Measurements from ENCODE around the gene PPP2R3B. TPM values are rescaled to one million over a fixed set of nuclear protein-coding genes. Genes with fewer than 3 reads are reported as not detected.

PPP2R3B gene
- total RNA-seq, 2 experiments from 2014 or later, result 12.1 to 14.0 TPM

DNA sequence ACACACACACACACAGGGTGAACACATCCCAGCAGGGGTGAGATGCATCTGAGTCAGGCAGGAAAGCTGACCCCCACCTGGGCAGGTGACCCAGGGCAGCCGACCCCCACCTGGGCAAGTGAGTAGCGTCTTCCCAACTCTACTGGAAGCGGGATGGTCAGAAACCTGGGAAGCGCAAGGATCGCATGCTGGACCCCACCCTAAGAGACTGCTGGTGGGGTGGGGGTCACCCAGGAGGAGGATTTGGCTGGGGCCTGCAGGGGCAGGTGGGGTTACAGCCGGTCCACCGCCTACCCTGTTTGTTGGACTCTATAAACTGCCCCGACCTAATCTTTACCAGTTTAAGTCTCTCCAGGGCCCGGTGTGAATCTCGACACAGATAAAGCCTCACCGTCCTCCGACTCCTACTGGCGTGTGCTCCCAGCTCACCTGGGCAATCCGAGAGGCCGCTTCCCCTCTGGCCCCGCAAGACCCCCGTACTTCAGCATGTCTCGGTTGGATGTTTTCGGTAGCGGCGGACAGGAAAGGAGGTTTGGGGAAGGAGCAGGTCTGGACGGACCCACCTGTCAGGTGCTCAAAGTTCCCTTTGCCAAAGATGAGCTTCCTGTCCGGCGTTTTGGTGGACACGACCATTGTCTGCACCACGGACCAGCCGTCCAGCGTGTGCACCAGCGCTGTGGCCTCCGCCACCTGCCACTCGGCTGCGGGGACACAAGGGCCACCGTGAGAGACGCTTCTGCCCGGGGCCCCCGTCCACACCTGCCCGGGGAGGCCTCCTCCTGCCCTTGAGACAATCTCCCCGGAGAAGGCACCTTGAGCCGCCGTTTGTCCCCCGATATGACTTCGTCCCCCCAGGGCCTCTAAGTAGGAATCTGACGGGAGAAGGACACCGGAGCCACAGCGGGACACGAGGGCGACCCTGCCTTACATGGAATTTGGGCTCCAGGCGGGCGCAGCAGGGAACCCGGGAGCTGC lies 70.1 kb downstream of the PPP2R3B start:
- peak in 1 of 14 experiments; percentile 59 for DNase-seq
- H3K27ac Mint-ChIP-seq, result no peak overlapping the region
- POLR2A ChIA-PET, result no interaction called here

DNA sequence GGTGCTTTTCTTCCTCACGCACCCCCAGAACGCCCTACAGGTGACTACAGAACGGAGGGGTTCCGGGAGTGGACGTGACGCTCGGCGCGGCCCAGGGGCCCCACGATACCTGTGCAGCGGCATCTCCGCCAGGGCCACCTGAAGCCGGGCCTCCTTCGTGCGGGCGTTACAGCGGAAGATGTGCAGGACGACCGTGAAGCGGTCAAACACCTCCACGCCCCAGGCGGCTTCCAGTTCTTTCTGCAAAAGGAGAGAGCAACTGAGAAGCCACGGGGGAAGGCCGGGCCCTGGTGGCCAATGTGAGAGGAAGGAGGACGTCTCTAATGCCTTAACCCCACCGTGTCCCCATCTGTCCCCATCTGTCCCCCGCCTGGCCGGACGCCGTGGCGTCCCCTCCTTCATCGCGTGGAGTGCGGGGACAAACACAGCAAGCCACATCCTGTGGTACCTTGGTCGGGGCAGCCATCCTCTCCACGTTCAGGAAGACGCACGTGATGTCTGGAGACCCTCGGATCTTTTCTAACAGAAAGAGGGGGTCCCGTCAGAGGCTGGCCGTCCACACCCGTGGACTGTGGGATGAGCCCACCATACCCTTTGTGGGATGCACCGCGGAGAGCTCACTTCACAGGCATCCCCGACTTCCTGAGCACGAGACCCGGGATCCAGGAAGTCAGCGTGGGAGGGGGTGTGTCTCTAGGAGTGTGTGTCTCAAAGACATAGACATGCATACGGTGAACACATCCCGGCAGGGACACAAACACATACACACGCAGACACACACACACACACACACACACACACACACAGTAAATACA lies 71.7 kb downstream of the PPP2R3B start:
- H3K36me3 ChIP-seq (ENCODE audit: insufficient read depth, low read length), result peaks cover 58% of the 10 kb centered on the region
- Mint-ChIP-seq H3K36me3 (ENCODE audit: low read depth) (peaks cover 41% of the 10 kb centered on the region), H3K4me1 (ENCODE audit: low read depth) (peaks cover 8% of the 10 kb centered on the region), H3K9me3 (no peaks in the 10 kb centered on the region), H3K27me3 (no peaks in the 10 kb centered on the region), H3K4me3 (no peak overlapping the region), H3K27ac (no peak overlapping the region)
- CTCF ChIA-PET, result no interaction called here
- intact Hi-C loops (cut with DNase I, micrococcal nuclease), result no loop called here
- no peak overlapping the region for H3K27ac ChIP-seq (ENCODE audit: low read depth in 1 of 2, low read length in 2 of 2)
- ATAC-seq (ENCODE audit: poor library complexity) (no peak), DNase-seq (no peak)
- TF ChIP-seq, protein P1, sequence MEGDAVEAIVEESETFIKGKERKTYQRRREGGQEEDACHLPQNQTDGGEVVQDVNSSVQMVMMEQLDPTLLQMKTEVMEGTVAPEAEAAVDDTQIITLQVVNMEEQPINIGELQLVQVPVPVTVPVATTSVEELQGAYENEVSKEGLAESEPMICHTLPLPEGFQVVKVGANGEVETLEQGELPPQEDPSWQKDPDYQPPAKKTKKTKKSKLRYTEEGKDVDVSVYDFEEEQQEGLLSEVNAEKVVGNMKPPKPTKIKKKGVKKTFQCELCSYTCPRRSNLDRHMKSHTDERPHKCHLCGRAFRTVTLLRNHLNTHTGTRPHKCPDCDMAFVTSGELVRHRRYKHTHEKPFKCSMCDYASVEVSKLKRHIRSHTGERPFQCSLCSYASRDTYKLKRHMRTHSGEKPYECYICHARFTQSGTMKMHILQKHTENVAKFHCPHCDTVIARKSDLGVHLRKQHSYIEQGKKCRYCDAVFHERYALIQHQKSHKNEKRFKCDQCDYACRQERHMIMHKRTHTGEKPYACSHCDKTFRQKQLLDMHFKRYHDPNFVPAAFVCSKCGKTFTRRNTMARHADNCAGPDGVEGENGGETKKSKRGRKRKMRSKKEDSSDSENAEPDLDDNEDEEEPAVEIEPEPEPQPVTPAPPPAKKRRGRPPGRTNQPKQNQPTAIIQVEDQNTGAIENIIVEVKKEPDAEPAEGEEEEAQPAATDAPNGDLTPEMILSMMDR (IDR thresholded peaks at IDR 0.05), result no peak
- peaks cover 0 to 16% of the 10 kb centered on the region in 2 experiments for H3K9me3 ChIP-seq (ENCODE audit: control insufficient read depth in 1 of 2, insufficient read depth in 1 of 2, low read length in 2 of 2)
- POLR2A ChIA-PET, result no interaction called here
- H3K4me3 ChIP-seq (ENCODE audit: low read length), result no peak overlapping the region
- peaks cover 24% of the 10 kb centered on the region for H3K4me1 ChIP-seq (ENCODE audit: insufficient read depth, low read length)
- H3K27me3 ChIP-seq (ENCODE audit: control insufficient read depth in 1 of 2, insufficient read depth in 2 of 2, low read length in 2 of 2), result no peaks in the 10 kb centered on the region

More for the DNA sequence above, 70.1 kb downstream of the PPP2R3B start:
- Mint-ChIP-seq H3K9me3 (no peaks in the 10 kb centered on the region), H3K36me3 (ENCODE audit: low read depth) (peaks cover 35% of the 10 kb centered on the region), H3K4me1 (ENCODE audit: low read depth) (peaks cover 18% of the 10 kb centered on the region), H3K4me3 (no peak overlapping the region), H3K27me3 (no peaks in the 10 kb centered on the region)
- Histone ChIP-seq H3K36me3 (ENCODE audit: insufficient read depth, low read length) (peaks cover 45% of the 10 kb centered on the region), H3K9me3 (ENCODE audit: control insufficient read depth in 1 of 2, insufficient read depth in 1 of 2, low read length in 2 of 2) (peaks cover 0 to 16% of the 10 kb centered on the region in 2 experiments), H3K4me3 (ENCODE audit: low read length) (no peak overlapping the region), H3K27me3 (ENCODE audit: control insufficient read depth in 1 of 2, insufficient read depth in 2 of 2, low read length in 2 of 2) (no peaks in the 10 kb centered on the region), H3K4me1 (ENCODE audit: insufficient read depth, low read length) (peaks cover 35% of the 10 kb centered on the region), H3K27ac (ENCODE audit: low read depth in 1 of 2, low read length in 2 of 2) (no peak overlapping the region)
- ATAC-seq (ENCODE audit: poor library complexity), result no peak
- TF ChIP-seq, protein P1 (IDR thresholded peaks at IDR 0.05), result no peak
- intact Hi-C loops (cut with DNase I, micrococcal nuclease), result loop anchor here in 1 of 2 experiments (2.0 kb wide), 1 partner anchor 32 kb away; no protein-coding TSS in a partner anchor
- CTCF ChIA-PET, result no interaction called here

DNA sequence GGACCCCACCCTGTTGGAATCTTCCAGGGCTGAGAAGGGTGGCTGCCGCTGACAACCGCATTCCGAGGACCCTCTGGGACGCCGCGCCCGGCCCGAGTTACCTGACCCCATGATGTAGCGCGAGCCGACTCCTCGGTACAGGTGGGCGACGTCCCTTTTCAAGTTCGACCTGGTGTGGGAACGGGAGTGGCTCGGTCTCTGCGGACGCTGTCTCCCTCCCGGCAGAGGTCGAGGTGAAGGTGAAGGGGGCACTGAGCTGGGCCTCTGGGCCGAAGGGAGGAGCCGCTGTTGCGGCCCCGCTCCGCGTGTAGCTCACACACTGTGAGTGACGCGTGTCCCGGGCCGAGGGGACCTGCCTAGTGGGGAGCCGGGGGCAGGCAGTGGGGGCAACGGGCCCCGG lies 72.7 kb downstream of the PPP2R3B start:
- intact Hi-C loops (cut with DNase I, micrococcal nuclease), result no loop called here
- TF ChIP-seq, protein P1 (IDR thresholded peaks at IDR 0.05), result no peak
- H3K9me3 Mint-ChIP-seq, result no peaks in the 10 kb centered on the region
- H3K27me3 Mint-ChIP-seq, result no peaks in the 10 kb centered on the region
- Histone ChIP-seq H3K27me3 (ENCODE audit: control insufficient read depth in 1 of 2, insufficient read depth in 2 of 2, low read length in 2 of 2) (no peaks in the 10 kb centered on the region), H3K4me1 (ENCODE audit: insufficient read depth, low read length) (peaks cover 15% of the 10 kb centered on the region), H3K9me3 (ENCODE audit: control insufficient read depth in 1 of 2, insufficient read depth in 1 of 2, low read length in 2 of 2) (peaks cover 0 to 16% of the 10 kb centered on the region in 2 experiments), H3K27ac (ENCODE audit: low read depth in 1 of 2, low read length in 2 of 2) (no peak overlapping the region), H3K4me3 (ENCODE audit: low read length) (no peak overlapping the region), H3K36me3 (ENCODE audit: insufficient read depth, low read length) (peaks cover 58% of the 10 kb centered on the region)
- CTCF ChIA-PET, result no interaction called here
- H3K27ac Mint-ChIP-seq, result no peak overlapping the region
- H3K4me3 Mint-ChIP-seq, result no peak overlapping the region
- DNase-seq (no peak), ATAC-seq (ENCODE audit: poor library complexity) (no peak)
- H3K4me1 Mint-ChIP-seq (ENCODE audit: low read depth), result peaks cover 7% of the 10 kb centered on the region
- POLR2A ChIA-PET, result no interaction called here
- H3K36me3 Mint-ChIP-seq (ENCODE audit: low read depth), result peaks cover 47% of the 10 kb centered on the region
